IPS DF 19.7 (cell line): ENCODE data around the gene PRKAG2.

ENCODE experiments used
- DNase-seq: peaks from one replicate; pipeline ENCODE4 v3.0.0-alpha.2; 2013; ENCODE audit warnings: low read depth, low spot score

The PRKAG2 gene

DNA sequence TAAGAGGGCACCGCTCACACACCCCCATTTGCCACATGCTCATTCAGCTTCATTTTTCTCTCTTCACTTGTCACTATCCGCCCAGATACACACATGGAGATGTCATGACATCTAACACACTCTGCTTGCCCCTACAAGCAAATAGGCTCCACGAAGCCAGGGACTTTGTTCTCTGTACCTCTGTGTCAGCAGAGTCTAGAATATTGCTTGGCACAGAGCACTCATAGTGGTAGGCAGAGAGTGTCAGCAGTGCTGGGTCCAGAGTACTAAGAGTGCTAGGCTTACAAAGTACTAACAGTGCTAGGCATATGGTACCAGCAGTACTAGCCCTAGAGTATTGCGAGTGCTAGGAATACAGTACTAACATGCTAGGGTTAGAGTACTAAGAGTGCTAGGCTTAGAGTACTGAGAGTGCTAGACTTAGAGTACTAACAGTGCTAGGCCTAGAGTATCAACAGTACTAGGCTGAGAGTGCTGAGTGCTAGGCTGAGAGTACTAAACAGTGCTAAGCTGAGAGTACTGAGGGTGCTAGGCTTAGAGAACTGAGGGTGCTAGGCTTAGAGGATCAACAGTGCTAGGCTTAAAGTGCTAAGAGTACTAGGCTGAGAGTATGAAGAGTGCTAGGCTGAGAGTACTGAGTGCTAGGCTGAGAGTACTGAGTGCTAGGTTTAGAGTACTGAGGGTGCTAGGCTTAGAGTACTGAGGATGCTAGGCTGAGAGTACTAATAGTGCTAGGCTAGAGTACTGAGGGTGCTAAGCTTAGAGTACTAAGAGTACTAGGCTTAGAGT, 166.1 kb downstream of the PRKAG2 start:
- DNase-seq = no peak

GRCh38 chr7:151710121-151710640, 166.7 kb downstream of the PRKAG2 start:
- DNase-seq = no peak

DNA sequence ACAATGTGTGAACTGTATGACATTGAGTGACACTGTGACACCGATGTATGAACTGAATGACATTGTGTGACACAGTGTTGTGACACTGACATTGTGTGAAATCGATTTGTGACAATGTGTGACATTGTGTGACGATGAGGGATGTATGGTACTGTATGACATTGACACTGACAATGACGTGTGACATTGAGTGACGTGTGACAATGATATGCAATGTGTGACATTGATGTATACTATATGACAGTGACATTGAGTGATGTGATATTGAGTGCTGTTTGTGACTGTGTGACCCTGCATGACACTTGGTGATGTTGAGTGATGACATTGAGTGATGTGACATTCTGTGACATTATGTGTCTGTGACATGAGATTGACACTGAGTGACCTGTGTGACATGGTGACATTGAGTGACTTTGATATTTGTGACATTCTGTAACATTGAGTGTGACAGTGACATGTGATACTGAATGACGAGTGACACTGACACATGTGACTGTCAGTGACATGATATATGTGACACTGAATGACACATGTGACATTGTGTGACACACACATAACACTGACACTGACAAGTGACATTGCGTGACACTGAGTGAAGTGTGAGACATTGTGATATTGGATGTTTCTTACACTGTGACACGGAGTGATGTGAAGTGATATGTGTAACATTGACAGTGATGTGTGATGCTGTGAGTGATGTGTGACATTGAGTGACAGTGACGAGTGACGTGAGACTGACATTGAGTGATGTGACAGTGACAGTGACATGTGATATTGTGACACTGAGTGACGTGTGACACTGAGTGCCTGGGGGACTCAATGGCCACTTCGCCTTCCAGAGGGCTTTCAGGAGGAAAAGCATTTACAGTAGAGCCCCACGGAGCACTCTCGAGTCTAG, 167.5 kb downstream of the PRKAG2 start:
- no peak for DNase-seq

- no peak for DNase-seq
These were observed 168.3 kb downstream of the PRKAG2 start for GRCh38 chr7:151708610-151709009.

- no peak for DNase-seq
These were observed 169.2 kb downstream of the PRKAG2 start for GRCh38 chr7:151707757-151708156.

- DNase-seq = no peak
These were observed 169.8 kb downstream of the PRKAG2 start for GRCh38 chr7:151707105-151707469.

GRCh38 chr7:151706277-151707104, 170.4 kb downstream of the PRKAG2 start:
- no peak for DNase-seq

DNA sequence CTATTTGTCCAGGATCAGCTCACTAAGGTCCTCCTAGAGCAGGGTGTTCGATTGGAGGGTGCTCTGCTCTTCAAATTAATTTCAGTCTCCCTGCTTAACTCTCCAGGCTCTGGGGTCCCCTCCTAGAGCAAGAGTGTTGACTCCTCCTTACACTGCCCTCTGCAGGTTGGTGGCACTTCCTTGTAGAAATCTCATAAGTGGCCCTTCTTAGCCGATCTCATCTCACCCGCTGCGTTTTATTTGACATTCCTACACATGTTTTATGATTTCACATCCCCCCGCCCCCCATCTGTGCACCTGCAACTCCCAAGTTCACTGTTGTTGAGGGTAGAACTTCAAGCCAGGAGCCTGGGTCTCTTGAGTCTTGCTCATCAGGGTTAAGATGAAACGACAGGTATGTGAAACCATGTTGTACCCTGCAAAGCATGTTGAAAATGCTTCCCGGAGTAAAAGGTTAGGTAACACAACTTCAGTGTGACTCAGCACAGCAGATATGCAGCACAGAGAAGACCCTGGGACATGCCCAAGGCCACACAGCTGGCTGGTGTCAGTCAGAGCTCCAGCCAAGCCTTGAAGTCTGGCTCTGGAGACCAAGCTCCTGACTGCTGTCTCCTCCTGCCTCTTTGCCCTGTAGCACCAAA, 171.2 kb downstream of the PRKAG2 start:
- DNase-seq = no peak

DNA sequence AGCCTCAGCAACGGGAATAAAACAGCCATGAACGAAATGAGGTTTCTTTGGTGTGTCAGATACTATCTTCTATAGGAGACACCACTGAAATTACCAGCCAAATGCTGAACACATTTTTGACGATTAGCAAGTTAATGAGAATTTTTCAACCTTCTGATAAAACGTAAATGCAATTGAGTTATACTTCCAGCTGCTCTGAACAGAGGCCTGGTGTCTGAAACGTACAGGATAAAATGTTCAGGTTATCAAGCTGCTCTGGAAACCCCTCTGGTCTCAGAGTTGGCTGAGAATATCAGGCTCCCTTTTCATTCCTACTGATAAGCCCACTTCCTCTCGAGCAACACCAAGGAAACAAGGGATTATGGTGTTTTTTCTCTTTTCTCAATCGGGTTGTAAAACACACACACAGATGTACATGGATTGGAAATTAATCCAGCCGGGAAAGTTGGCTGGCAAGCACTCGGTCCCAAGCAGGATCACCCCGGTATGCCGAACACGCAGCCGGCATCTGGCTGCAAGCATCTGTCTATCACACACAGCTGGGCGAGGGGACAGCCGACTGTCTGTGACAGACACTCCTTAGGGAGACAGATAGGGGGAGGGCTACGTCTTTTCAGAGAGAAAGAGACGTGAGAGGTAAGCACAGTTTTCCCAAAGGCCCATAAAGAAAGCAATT, 171.8 kb downstream of the PRKAG2 start:
- DNase-seq = no peak

GRCh38 chr7:151704299-151704959, 172.5 kb downstream of the PRKAG2 start:
- DNase-seq = no peak

GRCh38 chr7:151702961-151703360, 174.0 kb downstream of the PRKAG2 start:
- DNase-seq = no peak

DNA sequence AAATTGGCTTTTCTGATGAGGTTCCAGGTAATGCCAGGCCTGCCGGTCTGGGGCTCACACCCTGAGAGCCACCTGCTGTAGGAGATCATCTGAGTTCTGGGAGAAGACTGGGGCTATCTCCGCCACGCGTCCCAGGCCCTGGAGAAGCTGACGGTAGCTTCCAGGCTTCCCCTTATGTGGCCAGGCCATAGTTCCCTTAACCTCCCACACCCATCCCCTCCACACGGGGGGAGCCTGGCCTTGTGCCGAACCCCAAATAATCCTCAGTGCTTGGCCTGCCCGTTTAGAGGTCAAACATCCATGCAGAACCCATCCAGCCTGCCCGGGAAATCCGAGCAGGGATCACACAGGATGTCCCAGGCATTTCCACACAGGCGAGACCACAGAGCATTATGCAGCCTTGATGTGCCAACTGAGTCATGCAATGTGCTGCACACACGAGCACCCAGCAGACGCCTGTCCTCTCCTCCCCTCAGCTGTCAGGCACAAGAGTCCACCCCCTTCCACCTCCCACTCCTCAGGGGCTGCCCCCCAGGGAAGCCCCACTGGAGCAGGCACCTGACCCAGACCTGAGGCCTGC, 176.2 kb downstream of the PRKAG2 start:
- no peak for DNase-seq

DNA sequence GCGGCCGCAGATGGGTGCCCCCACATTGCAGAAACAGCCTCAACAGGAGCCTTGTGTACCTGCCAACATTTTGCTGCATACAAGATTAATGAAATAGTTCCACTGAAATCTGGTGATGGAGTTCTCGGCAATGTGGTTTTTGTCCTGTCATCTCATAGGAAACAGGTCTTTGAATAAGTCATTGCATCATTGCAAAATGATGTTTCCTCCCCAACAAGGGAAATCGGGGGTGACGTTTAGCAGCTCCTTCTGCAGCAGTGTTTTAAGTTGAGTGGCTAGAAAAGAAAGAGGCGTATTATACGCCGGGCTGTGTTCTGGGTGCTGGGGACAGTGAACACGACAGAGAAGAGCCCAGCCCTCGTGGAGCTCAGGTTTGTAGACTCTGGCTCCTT, 177.0 kb downstream of the PRKAG2 start:
- DNase-seq = no peak

GRCh38 chr7:151699147-151699927, 177.6 kb downstream of the PRKAG2 start:
- no peak for DNase-seq

DNA sequence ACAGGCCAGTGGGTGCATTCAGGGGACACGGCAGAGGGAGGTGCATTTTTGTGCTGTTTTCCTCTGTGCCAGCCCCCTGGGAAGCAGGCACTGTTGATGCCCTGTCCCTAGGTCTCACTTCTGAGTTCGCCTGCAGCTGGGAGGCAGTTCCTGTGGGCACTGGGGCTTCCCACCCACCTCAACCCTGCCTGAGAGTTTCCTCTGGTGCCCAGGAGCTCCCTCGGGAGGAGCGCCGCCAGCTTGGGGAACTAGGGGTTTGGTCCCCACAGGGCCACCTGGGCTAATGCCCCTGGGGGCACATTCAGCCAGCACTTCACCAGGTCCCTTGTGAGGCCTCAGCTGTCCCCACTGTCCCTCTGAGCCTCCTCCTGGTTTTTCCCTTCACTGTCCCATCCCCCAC, 179.0 kb downstream of the PRKAG2 start:
- DNase-seq = no peak

- no peak for DNase-seq
These were observed 179.4 kb downstream of the PRKAG2 start for GRCh38 chr7:151697515-151697895.

DNA sequence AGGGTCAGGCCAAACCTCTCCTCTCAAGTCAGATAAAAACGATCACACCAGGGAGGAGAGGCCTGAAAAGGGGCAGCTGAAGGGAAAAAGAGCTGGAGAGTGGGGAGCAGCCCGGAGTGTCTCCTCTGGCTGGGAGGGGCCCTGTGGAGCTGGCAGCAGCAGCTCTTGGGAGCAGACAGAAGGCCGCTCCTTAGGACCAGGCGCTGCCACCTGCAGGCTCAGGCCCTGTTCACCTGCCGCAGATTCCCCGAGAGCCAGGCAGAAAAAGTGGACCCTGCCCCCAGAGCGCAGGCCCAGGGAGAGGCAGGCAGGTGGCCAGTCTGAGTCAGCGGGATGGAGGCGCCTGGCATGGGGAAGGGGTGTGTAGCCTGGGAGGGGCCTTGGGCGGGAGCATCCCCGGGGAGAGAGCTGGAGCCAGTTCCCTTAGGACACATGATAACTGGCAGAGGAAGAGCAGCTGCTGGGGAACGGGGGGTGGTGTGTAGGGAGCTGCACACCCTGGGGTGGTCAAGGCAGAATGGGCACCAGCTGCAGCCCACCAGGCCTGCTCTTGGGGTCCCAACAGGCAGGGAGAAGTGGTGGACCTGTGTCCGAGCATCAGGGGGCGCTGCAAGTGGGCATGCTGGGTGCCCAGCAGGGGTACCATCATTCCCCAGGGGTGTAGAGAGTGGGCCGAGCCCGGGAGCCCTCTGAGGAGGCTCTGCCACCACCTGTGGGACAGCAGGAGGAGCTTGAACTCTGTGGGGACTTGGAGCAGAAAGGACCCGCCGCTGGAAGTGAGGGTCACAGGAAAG, 180.0 kb downstream of the PRKAG2 start:
- DNase-seq = no peak

DNA sequence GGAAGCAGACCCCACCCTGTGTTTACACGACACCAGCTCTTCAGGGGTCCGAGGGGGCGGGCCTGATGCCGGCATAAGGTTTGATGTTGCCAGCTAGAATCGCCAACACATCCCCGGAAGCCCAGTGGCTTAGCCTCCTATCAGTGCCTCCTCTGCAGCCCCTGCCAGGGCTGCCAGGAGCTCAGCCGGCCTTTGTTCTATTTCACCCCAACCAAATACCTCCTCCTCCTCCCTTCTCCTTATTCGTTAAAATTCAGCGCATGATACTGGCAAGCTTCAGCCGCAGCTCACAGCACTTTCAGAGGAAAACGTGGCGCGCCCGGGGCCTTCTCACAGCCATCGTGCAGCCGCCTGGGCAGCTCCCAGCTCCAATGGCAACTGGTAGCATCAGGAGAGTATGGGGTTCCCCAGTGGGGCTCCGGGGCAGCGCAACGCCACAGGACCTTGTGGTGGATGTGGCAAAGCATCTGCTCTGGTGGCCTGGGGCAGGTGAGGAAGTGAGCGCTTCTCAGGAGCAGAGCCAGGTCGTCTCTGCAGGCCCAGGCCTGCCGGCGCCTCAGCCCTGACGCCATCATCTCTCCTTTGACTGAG, 180.9 kb downstream of the PRKAG2 start:
- DNase-seq = no peak
